Endothelial cell of umbilical vein (primary cell): ENCODE data around the gene SKAP1. TPM values are rescaled to one million over a fixed set of nuclear protein-coding genes. Genes with fewer than 3 reads are reported as not detected.

Experiments used
- BruUV-seq: library from RNA; stranded (reverse); fragments of 400-500 nt; replicated peaks from 2 replicates; lab custom pipeline; 2021; lab: Mats Ljungman, UMichigan
- CTCF ChIA-PET: fragments of 300-600, 350-600 bp; sonication (Branson Sonifier 250); formaldehyde crosslinking; loops from one replicate; lab custom pipeline; 2021; ENCODE audit warnings: antibody characterized with exemption, inconsistent platforms; lab: Charles Lee
- POLR2A ChIA-PET: fragments of 300-600, 350-600 bp; sonication (Branson Sonifier 250); formaldehyde crosslinking; loops from one replicate; lab custom pipeline; 2021; ENCODE audit warnings: antibody characterized with exemption, inconsistent platforms; lab: Charles Lee
- DNase-seq: peaks from one replicate; pipeline ENCODE4 v3.0.0-alpha.2; 2011; ENCODE audit warnings: low read depth, low spot score
- FAIRE-seq: peaks from 2 replicates; lab custom pipeline; 2011; peaks lifted over from hg19 to GRCh38; lab: Jason Lieb, UNC
- H2AFZ ChIP-seq: 2 replicates; pipeline ENCODE4 v1.6.0; 2012; ENCODE audit warnings: low read depth, low read length, control low read depth, inconsistent platforms
- H3K27ac ChIP-seq: 2 replicates; pipeline ENCODE4 v1.5.1; 2011; ENCODE audit warnings: low read depth, mild to moderate bottlenecking, control low read depth, low read length, moderate library complexity; ENCODE audit not compliant: insufficient read depth
- H3K27me3 ChIP-seq, 2 experiments: 2 replicates each; pipeline versions ENCODE4 v1.6.0 to v1.6.1; 2011; ENCODE audit warnings: low read length in 2 of 2, mixed read lengths in 1 of 2; ENCODE audit not compliant: control insufficient read depth in 2 of 2, insufficient read depth in 2 of 2
- H3K36me3 ChIP-seq, 2 experiments: 2 replicates in 1 of 2; 3 replicates in 1 of 2; pipeline ENCODE4 v1.5.1; 2011; ENCODE audit warnings: low read length in 2 of 2, mild to moderate bottlenecking in 1 of 2, moderate library complexity in 1 of 2; ENCODE audit not compliant: control insufficient read depth in 2 of 2, insufficient read depth in 2 of 2; ENCODE audit errors: extremely low read depth in 1 of 2
- H3K4me1 ChIP-seq: 3 replicates; pipeline ENCODE4 v1.5.1; 2011; ENCODE audit warnings: mild to moderate bottlenecking, low read length; ENCODE audit not compliant: control insufficient read depth, insufficient read depth; ENCODE audit errors: extremely low read depth
- H3K4me2 ChIP-seq: 2 replicates; pipeline ENCODE4 v1.6.1; 2011; ENCODE audit warnings: low read length, control low read depth, mixed read lengths; ENCODE audit not compliant: insufficient read depth
- H3K4me3 ChIP-seq, 3 experiments: fragments of 200-600 bp in 1 of 3; sonication (generic), shearing (Covaris generic) in 1 of 3; replicated peaks in 1 of 3; 2 replicates each; pipeline ENCODE4 v1.5.1; 2011 to 2016; ENCODE audit warnings: control low read depth in 3 of 3, low read length in 3 of 3, mild to moderate bottlenecking in 2 of 3, inconsistent platforms in 1 of 3, low read depth in 1 of 3, moderate library complexity in 1 of 3; ENCODE audit not compliant: insufficient read depth in 1 of 3
- H3K79me2 ChIP-seq: 2 replicates; pipeline ENCODE4 v1.6.0; 2012; ENCODE audit warnings: low read length, inconsistent platforms; ENCODE audit not compliant: control insufficient read depth, insufficient read depth
- H3K9ac ChIP-seq: replicated peaks from 2 replicates; pipeline ENCODE3; 2011; ENCODE audit warnings: low read length, control low read depth; ENCODE audit not compliant: insufficient read depth; ENCODE audit errors: extremely low read depth
- H3K9me1 ChIP-seq: replicated peaks from 3 replicates; pipeline ENCODE4 v1.6.0; 2011; ENCODE audit warnings: mild to moderate bottlenecking, low read length; ENCODE audit not compliant: control insufficient read depth, insufficient read depth; ENCODE audit errors: extremely low read depth
- H3K9me3 ChIP-seq: replicated peaks from 2 replicates; pipeline ENCODE4 v1.5.1; 2012; ENCODE audit warnings: low read length, inconsistent platforms; ENCODE audit not compliant: control insufficient read depth, insufficient read depth
- H4K20me1 ChIP-seq: replicated peaks from 2 replicates; pipeline ENCODE3; 2011; ENCODE audit warnings: mild to moderate bottlenecking, low read length; ENCODE audit not compliant: control insufficient read depth, insufficient read depth; ENCODE audit errors: extremely low read depth
- EZH2 ChIP-seq: IDR thresholded peaks from 2 replicates; pipeline ENCODE4 v1.6.1; 2012; ENCODE audit warnings: borderline replicate concordance, low read depth, mild to moderate bottlenecking, moderate library complexity, low read length, inconsistent platforms; ENCODE audit not compliant: severe bottlenecking
- FOS ChIP-seq: IDR thresholded peaks from 2 replicates; pipeline ENCODE4 v1.6.1; 2011; ENCODE audit warnings: mild to moderate bottlenecking, low read length, moderate library complexity, borderline replicate concordance; ENCODE audit not compliant: insufficient read depth
- JUN ChIP-seq: IDR thresholded peaks from 2 replicates; pipeline ENCODE4 v1.6.1; 2011; ENCODE audit warnings: borderline replicate concordance, low read depth; ENCODE audit not compliant: insufficient read length, insufficient read depth
- POLR2A ChIP-seq: IDR thresholded peaks from 2 replicates; pipeline ENCODE4 v1.6.1; 2012; ENCODE audit warnings: low read depth, mild to moderate bottlenecking, control low read depth, low read length
- dilution Hi-C: fragments of 300-500 bp; cut with MboI; formaldehyde crosslinking; loops from one replicate; pipeline ENCODE4 v1.15.0; 2019; ENCODE audit warnings: low sequenced_read_pairs; ENCODE audit not compliant: extremely low pct_ligation_motif_present
- intact Hi-C: fragments of 100-400 bp; cut with micrococcal nuclease; formaldehyde crosslinking; loops from one replicate; pipeline ENCODE4 v1.10.0; 2022
- polyA plus RNA-seq, 4 experiments: library from polyadenylated mRNA; depleted of rRNA in 3 of 4; stranded (reverse) in 3 of 4; unstranded in 1 of 4; fragments of >200 nt; gene quantifications; 2 replicates each; pipeline versions ENCODE4 v1.2.1 to v1.2.3, GENCODE V29; 2011 to 2012; ENCODE audit warnings: missing spikeins in 1 of 4
- total RNA-seq: library from RNA; stranded (reverse); gene quantifications from 2 replicates; pipeline ENCODE4 v1.2.3, GENCODE V29; 2021
- TF ChIP-seq, protein P1 (sequence below), 2 donors: IDR thresholded peaks; 1 replicate in 1 of 2; 2 replicates in 1 of 2; pipeline ENCODE4 v1.5.1; 2011; ENCODE audit warnings: low read length in 2 of 2, mild to moderate bottlenecking in 2 of 2, moderate library complexity in 2 of 2, control low read depth in 1 of 2, inconsistent platforms in 1 of 2, low read depth in 1 of 2; ENCODE audit not compliant: insufficient read depth in 1 of 2; ENCODE audit errors: extremely low read depth in 1 of 2
- TF ChIP-seq, protein P2 (sequence below): IDR thresholded peaks from 2 replicates; pipeline ENCODE4 v1.6.1; 2011; ENCODE audit not compliant: insufficient read depth, insufficient read length

SKAP1 gene
- total and polyA plus RNA-seq, 2 donors (not counting 3 experiments of a cell fraction or from before 2014, with no cell fraction given), result 0.75 TPM; not detected in 1

DNA sequence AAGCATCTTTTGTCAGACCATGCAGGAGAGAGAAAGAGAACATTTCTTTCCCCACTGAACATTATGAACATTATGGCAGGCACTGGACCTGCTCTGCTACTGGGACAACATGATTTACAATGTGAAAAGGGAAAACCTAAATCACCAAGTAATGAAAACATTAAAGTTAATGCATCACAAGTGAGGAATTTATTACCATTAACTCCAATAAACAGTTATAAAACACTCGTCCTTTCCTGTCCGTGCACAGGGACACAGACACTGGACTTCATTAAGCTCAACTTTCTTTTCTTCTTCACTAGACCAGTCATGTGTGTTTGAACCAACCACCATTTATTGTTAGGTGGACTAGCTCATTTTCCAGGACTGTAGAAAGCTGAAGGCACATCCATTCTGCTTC, 227.1 kb downstream of the SKAP1 start:
- Histone ChIP-seq H3K4me3 (no peak overlapping the region), H3K9ac (no peak overlapping the region), H3K4me1 (peaks cover 2% of the 10 kb centered on the region), H3K27ac (no peak overlapping the region), H4K20me1 (no peaks in the 10 kb centered on the region), H3K27me3 (peaks cover 2 to 5% of the 10 kb centered on the region in 2 experiments), H3K79me2 (no peaks in the 10 kb centered on the region), H2AFZ (no peak overlapping the region), H3K9me3 (no peaks in the 10 kb centered on the region), H3K9me1 (no peaks in the 10 kb centered on the region), H3K4me2 (no peak overlapping the region), H3K36me3 (no peaks in the 10 kb centered on the region)
- BruUV-seq, result no TSS peak
- intact Hi-C loops, result no loop called here
- no peak for DNase-seq
- FAIRE-seq, result no peak
- no peak for TF ChIP-seq EZH2
- no peak for TF ChIP-seq FOS
- ChIA-PET CTCF (interaction anchor here (1.0 to 1.7 kb wide), 2 partner anchors 13 to 131 kb away, joined by 3 to 4 read pairs; no protein-coding TSS in a partner anchor), POLR2A (no interaction called here)
- dilution Hi-C loops, result no loop called here

DNA sequence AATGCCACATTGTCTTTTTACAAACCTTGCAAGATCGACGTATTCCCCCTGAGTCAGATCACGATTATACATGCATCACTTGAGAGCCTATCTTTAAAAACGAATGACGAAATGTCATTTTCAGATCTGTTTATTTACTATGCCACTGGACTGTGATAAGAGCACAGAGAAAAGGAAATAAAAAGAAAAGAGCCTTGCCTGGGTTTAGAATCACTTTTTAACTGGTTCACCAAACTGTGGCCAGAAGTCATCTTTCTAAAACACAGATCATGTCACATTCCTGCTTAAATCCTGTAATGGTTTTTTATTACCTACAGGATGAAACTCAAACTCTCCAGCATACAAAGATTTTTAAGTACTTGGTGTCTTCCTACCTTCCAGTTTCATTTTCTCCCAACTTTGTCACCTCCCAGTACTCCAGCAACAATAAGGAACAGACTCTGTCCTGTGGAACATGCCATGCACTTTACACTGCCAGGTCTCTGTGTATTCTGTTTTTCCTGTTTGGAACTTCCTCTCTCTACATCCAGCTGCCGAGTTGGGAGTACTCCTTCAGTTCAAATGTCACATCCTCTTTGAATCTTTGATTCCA, 231.0 kb downstream of the SKAP1 start:
- no peak overlapping the region for H3K9ac ChIP-seq
- TSS peak; percentile 17 for BruUV-seq
- no peak overlapping the region for H3K4me3 ChIP-seq
- ChIA-PET CTCF (interaction anchor here (0.7 to 1.2 kb wide), 2 partner anchors 64 to 106 kb away, joined by 3 read pairs; no protein-coding TSS in a partner anchor), POLR2A (no interaction called here)
- H3K9me1 ChIP-seq, result no peaks in the 10 kb centered on the region
- DNase-seq, result no peak
- H2AFZ ChIP-seq, result peak overlapping the region; percentile 77
- no peaks in the 10 kb centered on the region for H3K9me3 ChIP-seq
- H3K27me3 ChIP-seq, result peaks cover 1 to 2% of the 10 kb centered on the region in 2 experiments
- TF ChIP-seq JUN (no peak), POLR2A (no peak)
- TF ChIP-seq, protein P1, sequence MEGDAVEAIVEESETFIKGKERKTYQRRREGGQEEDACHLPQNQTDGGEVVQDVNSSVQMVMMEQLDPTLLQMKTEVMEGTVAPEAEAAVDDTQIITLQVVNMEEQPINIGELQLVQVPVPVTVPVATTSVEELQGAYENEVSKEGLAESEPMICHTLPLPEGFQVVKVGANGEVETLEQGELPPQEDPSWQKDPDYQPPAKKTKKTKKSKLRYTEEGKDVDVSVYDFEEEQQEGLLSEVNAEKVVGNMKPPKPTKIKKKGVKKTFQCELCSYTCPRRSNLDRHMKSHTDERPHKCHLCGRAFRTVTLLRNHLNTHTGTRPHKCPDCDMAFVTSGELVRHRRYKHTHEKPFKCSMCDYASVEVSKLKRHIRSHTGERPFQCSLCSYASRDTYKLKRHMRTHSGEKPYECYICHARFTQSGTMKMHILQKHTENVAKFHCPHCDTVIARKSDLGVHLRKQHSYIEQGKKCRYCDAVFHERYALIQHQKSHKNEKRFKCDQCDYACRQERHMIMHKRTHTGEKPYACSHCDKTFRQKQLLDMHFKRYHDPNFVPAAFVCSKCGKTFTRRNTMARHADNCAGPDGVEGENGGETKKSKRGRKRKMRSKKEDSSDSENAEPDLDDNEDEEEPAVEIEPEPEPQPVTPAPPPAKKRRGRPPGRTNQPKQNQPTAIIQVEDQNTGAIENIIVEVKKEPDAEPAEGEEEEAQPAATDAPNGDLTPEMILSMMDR (IDR thresholded peaks at IDR 0.05; ENCODE audit: extremely low read depth in 1 of 2, insufficient read depth in 1 of 2, low read depth in 1 of 2, low read length in 2 of 2), result no peak
- TF ChIP-seq, protein P2, sequence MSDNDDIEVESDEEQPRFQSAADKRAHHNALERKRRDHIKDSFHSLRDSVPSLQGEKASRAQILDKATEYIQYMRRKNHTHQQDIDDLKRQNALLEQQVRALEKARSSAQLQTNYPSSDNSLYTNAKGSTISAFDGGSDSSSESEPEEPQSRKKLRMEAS, result no peak
- H3K4me1 ChIP-seq, result peaks cover 8% of the 10 kb centered on the region
- H3K4me2 ChIP-seq, result peak overlapping the region; percentile 34
- intact Hi-C loops, result no loop called here
- no peaks in the 10 kb centered on the region for H3K36me3 ChIP-seq
- no peaks in the 10 kb centered on the region for H4K20me1 ChIP-seq
- no peak overlapping the region for H3K27ac ChIP-seq
- dilution Hi-C loops, result no loop called here
- no peaks in the 10 kb centered on the region for H3K79me2 ChIP-seq
- peak; percentile 42 for FAIRE-seq
